Measurements from ENCODE around the gene CXCR4. TPM values are rescaled to one million over a fixed set of nuclear protein-coding genes. Genes with fewer than 3 reads are reported as not detected.
"Not testable (repeated sequence)": the region's sequence is repeated elsewhere in the genome, so short reads cannot be mapped to it uniquely, and the experiment has no call there.

The CXCR4 gene
- total and polyA plus RNA-seq, 8 donors, result 1.2 to 42.6 (median 15.9) TPM; not detected in 1

DNA sequence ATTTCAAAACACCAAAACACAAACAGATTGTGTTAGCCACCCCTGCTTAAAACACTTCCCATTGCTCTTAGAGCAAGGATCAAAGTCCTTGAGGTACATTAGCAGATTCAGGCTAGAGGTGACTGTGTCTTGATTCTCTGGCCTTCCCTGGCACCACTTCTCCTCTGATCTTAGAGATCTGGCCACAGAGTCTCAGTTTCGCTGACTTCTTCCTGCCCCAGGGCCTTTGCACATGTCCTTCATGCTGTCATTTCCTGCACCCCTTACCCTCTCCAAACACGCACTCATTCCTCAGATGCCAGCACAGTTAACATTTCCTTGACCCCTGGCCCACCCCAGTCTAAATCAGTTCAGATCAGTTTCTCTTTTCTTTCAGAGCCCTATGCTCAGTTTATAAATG, 16.9 kb downstream of the CXCR4 start:
- 83 to 92% (median 86%) methylated on average over 2 of the region's 2 CpGs for WGBS, 5 donors
- no peak overlapping the region for H3K4me3 ChIP-seq
- no peaks in the 10 kb centered on the region for H3K27me3 ChIP-seq
- TF ChIP-seq POLR2A (IDR thresholded peaks at IDR 0.05) (no peak), POLR2AphosphoS5 (IDR thresholded peaks at IDR 0.05) (no peak), EP300 (IDR thresholded peaks at IDR 0.05) (no peak)
- TF ChIP-seq, protein P1, sequence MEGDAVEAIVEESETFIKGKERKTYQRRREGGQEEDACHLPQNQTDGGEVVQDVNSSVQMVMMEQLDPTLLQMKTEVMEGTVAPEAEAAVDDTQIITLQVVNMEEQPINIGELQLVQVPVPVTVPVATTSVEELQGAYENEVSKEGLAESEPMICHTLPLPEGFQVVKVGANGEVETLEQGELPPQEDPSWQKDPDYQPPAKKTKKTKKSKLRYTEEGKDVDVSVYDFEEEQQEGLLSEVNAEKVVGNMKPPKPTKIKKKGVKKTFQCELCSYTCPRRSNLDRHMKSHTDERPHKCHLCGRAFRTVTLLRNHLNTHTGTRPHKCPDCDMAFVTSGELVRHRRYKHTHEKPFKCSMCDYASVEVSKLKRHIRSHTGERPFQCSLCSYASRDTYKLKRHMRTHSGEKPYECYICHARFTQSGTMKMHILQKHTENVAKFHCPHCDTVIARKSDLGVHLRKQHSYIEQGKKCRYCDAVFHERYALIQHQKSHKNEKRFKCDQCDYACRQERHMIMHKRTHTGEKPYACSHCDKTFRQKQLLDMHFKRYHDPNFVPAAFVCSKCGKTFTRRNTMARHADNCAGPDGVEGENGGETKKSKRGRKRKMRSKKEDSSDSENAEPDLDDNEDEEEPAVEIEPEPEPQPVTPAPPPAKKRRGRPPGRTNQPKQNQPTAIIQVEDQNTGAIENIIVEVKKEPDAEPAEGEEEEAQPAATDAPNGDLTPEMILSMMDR (IDR thresholded peaks at IDR 0.05), result no peak
- H3K4me1 ChIP-seq, result no peaks in the 10 kb centered on the region
- DNase-seq, result no peak
- intact Hi-C loops (cut with DNase I; ENCODE audit: low total_unique reads), result no loop called here
- no peaks in the 10 kb centered on the region for H3K36me3 ChIP-seq
- H3K9me3 ChIP-seq, result no peaks in the 10 kb centered on the region
- H3K27ac ChIP-seq, result no peak overlapping the region

DNA sequence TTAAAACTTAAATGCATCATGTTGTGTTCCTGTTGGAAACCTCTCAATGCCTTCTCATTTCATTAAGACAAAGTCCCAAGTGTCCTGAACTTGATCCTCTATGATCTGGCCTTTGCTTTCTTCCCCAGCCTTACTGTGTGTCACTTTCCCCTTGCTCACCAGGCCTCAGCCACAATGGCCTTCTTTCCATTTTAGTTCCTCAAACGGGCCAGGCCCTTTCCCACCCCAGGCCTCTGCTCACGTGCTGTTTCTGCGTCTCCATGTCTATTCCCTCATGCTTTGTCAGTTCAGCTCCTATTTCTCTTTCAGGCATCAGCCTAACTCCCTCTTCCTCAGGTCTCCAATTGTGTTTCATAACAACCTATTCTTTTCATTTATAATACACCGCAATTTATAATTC, 19.5 kb downstream of the CXCR4 start:
- no peak for TF ChIP-seq EP300 (IDR thresholded peaks at IDR 0.05)
- no peak for TF ChIP-seq POLR2AphosphoS5 (IDR thresholded peaks at IDR 0.05)
- TF ChIP-seq POLR2A (IDR thresholded peaks at IDR 0.05), result no peak
- TF ChIP-seq, protein P1 (IDR thresholded peaks at IDR 0.05), result no peak
- intact Hi-C loops (cut with DNase I; ENCODE audit: low total_unique reads), result no loop called here
- DNase-seq, result no peak
- WGBS, 5 donors, result 80 to 97% (median 88%) methylated on average over 4 of the region's 4 CpGs
- Histone ChIP-seq H3K27ac (no peak overlapping the region), H3K9me3 (no peaks in the 10 kb centered on the region), H3K36me3 (no peaks in the 10 kb centered on the region), H3K27me3 (no peaks in the 10 kb centered on the region), H3K4me1 (no peaks in the 10 kb centered on the region), H3K4me3 (no peak overlapping the region)

DNA sequence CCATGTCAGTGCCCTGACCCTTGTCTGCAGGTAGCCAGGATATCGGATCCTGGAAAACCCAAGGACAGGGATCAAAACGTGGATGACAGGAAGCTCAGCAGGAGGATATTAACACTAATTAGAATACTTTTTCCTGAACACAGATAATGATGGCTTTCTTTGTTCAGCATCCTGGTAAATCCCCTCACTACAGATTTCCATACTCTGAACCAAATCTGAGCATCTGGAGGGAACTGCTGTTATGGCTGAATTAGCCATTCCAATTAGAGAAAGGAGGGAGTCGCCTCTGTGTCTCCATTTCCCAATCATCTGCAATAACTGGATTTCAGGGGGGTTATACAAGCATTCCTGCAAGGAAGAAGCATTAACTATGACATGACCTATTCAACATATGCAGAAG, 24.4 kb downstream of the CXCR4 start:
- no peak overlapping the region for H3K27ac ChIP-seq
- intact Hi-C loops (cut with DNase I; ENCODE audit: low total_unique reads), result no loop called here
- DNase-seq, result no peak
- no peaks in the 10 kb centered on the region for H3K36me3 ChIP-seq
- H3K4me1 ChIP-seq, result no peaks in the 10 kb centered on the region
- H3K4me3 ChIP-seq, result no peak overlapping the region
- TF ChIP-seq POLR2AphosphoS5 (IDR thresholded peaks at IDR 0.05) (no peak), EP300 (IDR thresholded peaks at IDR 0.05) (no peak), POLR2A (IDR thresholded peaks at IDR 0.05) (no peak)
- TF ChIP-seq, protein P1 (IDR thresholded peaks at IDR 0.05), result no peak
- no peaks in the 10 kb centered on the region for H3K27me3 ChIP-seq
- H3K9me3 ChIP-seq, result no peaks in the 10 kb centered on the region
- 61 to 74% (median 71%) methylated on average over 3 of the region's 3 CpGs for WGBS, 5 donors

DNA sequence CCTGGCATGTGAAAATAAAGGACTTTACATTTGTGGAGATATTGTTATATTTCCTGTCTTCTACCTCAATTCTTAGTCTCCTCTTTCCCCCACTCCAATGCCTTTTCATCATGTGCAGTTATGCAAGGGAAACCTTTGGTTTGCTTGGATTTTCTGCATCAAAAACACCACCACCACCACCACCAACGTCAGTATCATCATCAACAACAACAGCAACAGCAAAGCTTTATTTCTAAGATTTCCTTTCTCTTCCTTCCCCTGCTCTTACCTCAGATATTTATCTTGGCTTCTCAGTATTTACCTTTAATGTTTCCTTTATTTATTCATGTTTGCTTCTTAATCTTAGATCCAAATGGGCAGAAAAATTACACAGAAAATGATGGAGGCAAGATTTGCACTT, 26.1 kb downstream of the CXCR4 start:
- intact Hi-C loops (cut with DNase I; ENCODE audit: low total_unique reads), result no loop called here
- H3K4me3 ChIP-seq, result no peak overlapping the region
- no peaks in the 10 kb centered on the region for H3K27me3 ChIP-seq
- H3K36me3 ChIP-seq, result no peaks in the 10 kb centered on the region
- TF ChIP-seq EP300 (IDR thresholded peaks at IDR 0.05), result no peak
- TF ChIP-seq POLR2A (IDR thresholded peaks at IDR 0.05), result no peak
- TF ChIP-seq, protein P1 (IDR thresholded peaks at IDR 0.05), result no peak
- TF ChIP-seq POLR2AphosphoS5 (IDR thresholded peaks at IDR 0.05), result no peak
- WGBS, 5 donors, result 11 to 20% (median 18%) methylated on average over 1 of the region's 1 CpG
- no peaks in the 10 kb centered on the region for H3K4me1 ChIP-seq
- H3K27ac ChIP-seq, result no peak overlapping the region
- DNase-seq, result no peak
- H3K9me3 ChIP-seq, result no peaks in the 10 kb centered on the region

DNA sequence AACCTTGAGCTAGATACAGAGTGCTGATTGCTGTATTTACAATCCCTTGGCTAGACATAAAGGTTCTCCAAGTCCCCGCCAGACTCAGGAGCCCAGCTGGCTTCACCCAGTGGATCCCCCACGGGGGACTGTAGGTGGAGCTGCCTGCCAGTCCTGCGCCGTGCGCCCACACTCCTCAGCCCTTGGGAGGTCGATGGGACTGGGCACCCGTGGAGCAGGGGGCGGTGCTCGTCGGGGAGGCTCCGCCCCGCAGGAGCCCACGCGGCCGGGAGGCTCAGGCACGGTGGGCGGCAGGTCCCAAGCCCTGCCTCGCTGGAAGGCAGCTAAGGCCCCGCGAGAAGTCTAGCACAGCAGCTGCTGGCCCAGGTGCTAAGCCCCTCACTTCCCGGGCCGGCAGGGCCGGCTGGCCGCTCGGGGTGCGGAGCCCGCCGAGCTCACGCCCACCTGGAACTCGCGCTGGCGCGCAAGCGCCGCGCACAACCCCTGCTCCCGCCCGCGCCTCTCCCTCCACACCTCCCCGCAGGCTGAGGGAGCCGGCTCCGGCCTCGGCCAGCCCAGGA, 30.0 kb downstream of the CXCR4 start:
- WGBS, 5 donors, result 84 to 95% (median 94%) methylated on average over 14 to 43 of the region's 43 CpGs
- not testable (repeated sequence) for H3K27ac ChIP-seq

More for the DNA sequence above, 30.0 kb downstream of the CXCR4 start:
- H3K36me3 ChIP-seq; H3K4me3 ChIP-seq; intact Hi-C loops (cut with DNase I; ENCODE audit: low total_unique reads); H3K9me3 ChIP-seq; H3K4me1 ChIP-seq; DNase-seq; H3K27me3 ChIP-seq: not testable (repeated sequence)
